BJ (cell line): ENCODE measurements around the gene HYAL2. TPM values are rescaled to one million over a fixed set of nuclear protein-coding genes. Genes with fewer than 3 reads are reported as not detected.
A peak's percentile ranks its signal among the peaks of the same experiment; 100 is the strongest.

Source experiments
- CTCF ChIA-PET: fragments of 350-600 bp; formaldehyde crosslinking; extraction: SDS; loops from one replicate; lab custom pipeline; 2021; ENCODE audit warnings: antibody characterized with exemption, inconsistent platforms; lab: Yijun Ruan, JAX
- POLR2A ChIA-PET: fragments of 300-600 bp; sonication (Branson Sonifier 250); formaldehyde crosslinking; extraction: SDS; loops from one replicate; lab custom pipeline; 2021; ENCODE audit warnings: antibody characterized with exemption; lab: Charles Lee
- DNase-seq: peaks from one replicate; pipeline ENCODE4 v3.0.0-alpha.2; 2011; ENCODE audit warnings: low read depth
- H3K27me3 ChIP-seq: 2 replicates; pipeline ENCODE4 v1.6.0; 2011; ENCODE audit warnings: low read length; ENCODE audit not compliant: control insufficient read depth, insufficient read depth
- H3K36me3 ChIP-seq: 2 replicates; pipeline ENCODE4 v1.5.1; 2011; ENCODE audit warnings: low read length; ENCODE audit not compliant: control insufficient read depth, insufficient read depth
- H3K4me3 ChIP-seq: 2 replicates; pipeline ENCODE4 v1.5.1; 2011; ENCODE audit warnings: low read depth, mild to moderate bottlenecking, control low read depth, low read length
- CTCF ChIP-seq: IDR thresholded peaks from 2 replicates; pipeline ENCODE4 v1.5.1; 2011; ENCODE audit warnings: low read depth, mild to moderate bottlenecking, control low read depth, inconsistent platforms, low read length, moderate library complexity; ENCODE audit not compliant: insufficient read depth
- polyA plus RNA-seq: library from polyadenylated mRNA; depleted of rRNA; stranded (reverse); fragments of >200 nt; gene quantifications from 2 replicates; pipeline ENCODE4 v1.2.3, GENCODE V29; 2011

The HYAL2 gene
- polyA plus RNA-seq, 1 experiment: 63.2 TPM

- H3K4me3 ChIP-seq: peak within 1 kb of the TSS; percentile 60
- CTCF ChIA-PET: interaction anchor here (0.5 to 2.7 kb wide), 5 partner anchors 10 to 985 kb away, joined by 3 to 10 read pairs (median 4); partner anchors contain the start of genes CYB561D2 and NPRL2
- TF ChIP-seq CTCF: no peak
- no peak for DNase-seq
- H3K36me3 ChIP-seq: no peaks in the 10 kb centered on the region
- no peaks in the 10 kb centered on the region for H3K27me3 ChIP-seq
- POLR2A ChIA-PET: no interaction called here
Observed at GRCh38 chr3:50340448-50341329, 18.1 kb upstream of the HYAL2 start, which contains the start of gene RASSF1. RASSF1 (minus strand) TSS chr3:50340836; CDS start chr3:50340805, 31 bp downstream.

GRCh38 chr3:50340147-50340447 lies 17.6 kb upstream of the HYAL2 start:
- POLR2A ChIA-PET: no interaction called here
- DNase-seq: no peak
- CTCF ChIA-PET: interaction anchor here (1.9 to 2.7 kb wide), 3 partner anchors 10 to 202 kb away, joined by 4 to 10 read pairs (median 9); partner anchors contain the start of genes CYB561D2 and NPRL2
- no peak for TF ChIP-seq CTCF
- Histone ChIP-seq H3K27me3 (no peaks in the 10 kb centered on the region), H3K4me3 (peak overlapping the region; percentile 60), H3K36me3 (no peaks in the 10 kb centered on the region)

GRCh38 chr3:50339485-50340146 lies 17.1 kb upstream of the HYAL2 start:
- ChIA-PET CTCF (interaction anchor here (1.9 to 7.2 kb wide), 3 partner anchors 11 to 15 kb away, joined by 4 to 32 read pairs (median 9); partner anchors contain the start of genes CYB561D2 and NPRL2), POLR2A (no interaction called here)
- H3K36me3 ChIP-seq: no peaks in the 10 kb centered on the region
- H3K27me3 ChIP-seq: no peaks in the 10 kb centered on the region
- H3K4me3 ChIP-seq: peak overlapping the region; percentile 60
- DNase-seq: no peak
- no peak for TF ChIP-seq CTCF

GRCh38 chr3:50338965-50339364 lies 16.4 kb upstream of the HYAL2 start:
- DNase-seq: no peak
- no peaks in the 10 kb centered on the region for H3K36me3 ChIP-seq
- ChIA-PET CTCF (interaction anchor here (0.9 to 7.2 kb wide), 4 partner anchors 12 to 16 kb away, joined by 4 to 32 read pairs (median 4); partner anchors contain the start of genes CYB561D2, HYAL2 and NPRL2), POLR2A (no interaction called here)
- no peak overlapping the region for H3K4me3 ChIP-seq
- TF ChIP-seq CTCF: no peak
- no peaks in the 10 kb centered on the region for H3K27me3 ChIP-seq
